Measurements from ENCODE around the gene SBF2. TPM values are rescaled to one million over a fixed set of nuclear protein-coding genes. Genes with fewer than 3 reads are reported as not detected.
"Not testable (repeated sequence)": the region's sequence is repeated elsewhere in the genome, so short reads cannot be mapped to it uniquely, and the experiment has no call there.

The SBF2 gene
- total RNA-seq, 2 donors from 2014 or later = 30.5 to 47.0 TPM

GRCh38 chr11:10255388-10256125 lies 38.5 kb downstream of the SBF2 start:
- intact Hi-C loops (cut with DNase I) = no loop called here
- Histone ChIP-seq H3K9ac (ENCODE audit: low read depth in 2 of 2, low read length in 2 of 2) (no peak overlapping the region), H3K27ac (no peak overlapping the region), H3K4me1 (no peaks in the 10 kb centered on the region), H3K9me3 (no peaks in the 10 kb centered on the region), H3K27me3 (no peaks in the 10 kb centered on the region), H3K4me3 (no peak overlapping the region), H3K36me3 (no peaks in the 10 kb centered on the region)
- TF ChIP-seq, protein P1, sequence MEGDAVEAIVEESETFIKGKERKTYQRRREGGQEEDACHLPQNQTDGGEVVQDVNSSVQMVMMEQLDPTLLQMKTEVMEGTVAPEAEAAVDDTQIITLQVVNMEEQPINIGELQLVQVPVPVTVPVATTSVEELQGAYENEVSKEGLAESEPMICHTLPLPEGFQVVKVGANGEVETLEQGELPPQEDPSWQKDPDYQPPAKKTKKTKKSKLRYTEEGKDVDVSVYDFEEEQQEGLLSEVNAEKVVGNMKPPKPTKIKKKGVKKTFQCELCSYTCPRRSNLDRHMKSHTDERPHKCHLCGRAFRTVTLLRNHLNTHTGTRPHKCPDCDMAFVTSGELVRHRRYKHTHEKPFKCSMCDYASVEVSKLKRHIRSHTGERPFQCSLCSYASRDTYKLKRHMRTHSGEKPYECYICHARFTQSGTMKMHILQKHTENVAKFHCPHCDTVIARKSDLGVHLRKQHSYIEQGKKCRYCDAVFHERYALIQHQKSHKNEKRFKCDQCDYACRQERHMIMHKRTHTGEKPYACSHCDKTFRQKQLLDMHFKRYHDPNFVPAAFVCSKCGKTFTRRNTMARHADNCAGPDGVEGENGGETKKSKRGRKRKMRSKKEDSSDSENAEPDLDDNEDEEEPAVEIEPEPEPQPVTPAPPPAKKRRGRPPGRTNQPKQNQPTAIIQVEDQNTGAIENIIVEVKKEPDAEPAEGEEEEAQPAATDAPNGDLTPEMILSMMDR (IDR thresholded peaks at IDR 0.05) = no peak
- DNase-seq = no peak

DNA sequence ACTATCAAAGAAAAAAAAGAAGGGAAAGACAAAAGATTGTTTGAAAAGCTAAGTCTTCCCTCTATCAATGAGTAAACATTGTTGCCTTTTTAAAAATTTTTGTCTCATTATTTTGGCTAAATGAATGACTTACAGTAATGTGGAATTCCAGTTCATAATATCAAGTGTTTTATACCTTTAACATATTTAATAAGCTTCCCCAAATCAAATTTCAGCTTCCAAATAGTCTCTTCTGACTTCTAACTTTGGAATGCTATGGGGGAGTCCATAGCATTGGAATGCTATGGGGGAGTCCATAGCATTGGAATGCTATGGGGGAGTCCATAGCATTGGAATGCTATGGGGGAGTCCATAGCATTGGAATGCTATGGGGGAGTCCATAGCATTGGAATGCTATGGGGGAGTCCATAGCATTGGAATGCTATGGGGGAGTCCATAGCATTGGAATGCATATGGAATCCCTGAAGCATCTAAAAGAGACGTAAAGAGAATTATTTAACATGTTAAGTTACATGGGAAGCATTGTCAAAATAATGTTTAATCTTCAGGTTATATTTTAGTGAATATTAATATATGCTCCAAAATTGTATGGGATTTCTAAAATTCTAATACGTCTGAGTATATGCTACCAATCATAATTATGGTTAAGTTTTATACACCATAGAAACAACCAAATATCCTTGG lies 44.4 kb downstream of the SBF2 start:
- DNase-seq; H3K27ac ChIP-seq; H3K9me3 ChIP-seq; H3K27me3 ChIP-seq; H3K4me3 ChIP-seq; H3K4me1 ChIP-seq; H3K36me3 ChIP-seq; intact Hi-C loops (cut with DNase I); H3K9ac ChIP-seq (ENCODE audit: low read depth in 2 of 2, low read length in 2 of 2): not testable (repeated sequence)

DNA sequence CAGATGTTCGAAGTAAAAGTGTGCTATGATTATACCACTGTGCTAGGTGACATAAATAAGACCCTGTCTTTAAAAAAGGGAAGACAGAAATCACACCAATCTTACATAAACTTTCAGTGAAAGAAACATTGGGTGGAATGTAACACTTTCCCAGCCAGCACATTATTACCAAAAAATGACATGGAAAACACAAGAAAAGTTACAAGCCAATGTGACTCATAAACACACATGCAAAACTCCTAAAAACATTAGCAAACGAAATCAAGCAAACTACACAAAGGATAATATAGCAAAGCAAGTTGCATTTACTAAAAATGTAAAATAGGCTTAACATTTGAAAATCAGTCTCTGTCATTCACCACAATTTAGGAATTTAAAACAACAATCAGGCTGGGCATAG lies 47.0 kb downstream of the SBF2 start:
- Histone ChIP-seq H3K27ac (no peak overlapping the region), H3K36me3 (no peaks in the 10 kb centered on the region), H3K4me3 (no peak overlapping the region), H3K4me1 (no peaks in the 10 kb centered on the region), H3K27me3 (no peaks in the 10 kb centered on the region), H3K9ac (ENCODE audit: low read depth in 2 of 2, low read length in 2 of 2) (no peak overlapping the region), H3K9me3 (no peaks in the 10 kb centered on the region)
- no peak for DNase-seq
- TF ChIP-seq, protein P1 (IDR thresholded peaks at IDR 0.05) = no peak
- intact Hi-C loops (cut with DNase I) = no loop called here

- Histone ChIP-seq H3K4me1 (no peaks in the 10 kb centered on the region), H3K27ac (no peak overlapping the region), H3K9ac (ENCODE audit: low read depth in 2 of 2, low read length in 2 of 2) (no peak overlapping the region), H3K4me3 (no peak overlapping the region), H3K9me3 (no peaks in the 10 kb centered on the region), H3K36me3 (no peaks in the 10 kb centered on the region), H3K27me3 (no peaks in the 10 kb centered on the region)
- intact Hi-C loops (cut with DNase I) = no loop called here
- DNase-seq = no peak
- TF ChIP-seq, protein P1 (IDR thresholded peaks at IDR 0.05) = no peak
These were observed 50.0 kb downstream of the SBF2 start for GRCh38 chr11:10243896-10244575.

DNA sequence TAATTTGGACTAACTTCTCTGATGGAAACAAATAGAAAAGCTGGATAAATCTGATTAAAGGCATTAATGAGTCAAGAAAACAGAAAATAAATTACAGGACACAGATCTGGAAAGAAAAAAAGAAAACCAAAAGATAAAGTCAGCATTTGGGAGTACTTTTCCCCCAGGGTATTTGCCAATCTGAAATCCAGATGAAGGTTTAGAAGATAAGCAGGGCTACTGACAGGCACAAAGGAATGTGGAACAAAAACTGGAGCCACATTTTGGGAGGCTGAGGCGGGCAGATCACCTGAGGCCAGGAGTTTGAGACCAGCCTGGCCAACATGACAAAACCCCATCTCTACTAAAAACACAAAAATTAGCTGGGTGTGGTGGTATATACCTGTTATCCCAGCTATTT lies 57.2 kb downstream of the SBF2 start:
- Histone ChIP-seq H3K4me1 (no peaks in the 10 kb centered on the region), H3K9ac (ENCODE audit: low read depth in 2 of 2, low read length in 2 of 2) (no peak overlapping the region), H3K9me3 (no peaks in the 10 kb centered on the region), H3K4me3 (no peak overlapping the region), H3K27me3 (no peaks in the 10 kb centered on the region), H3K36me3 (no peaks in the 10 kb centered on the region), H3K27ac (no peak overlapping the region)
- intact Hi-C loops (cut with DNase I) = no loop called here
- no peak for DNase-seq
- TF ChIP-seq, protein P1 (IDR thresholded peaks at IDR 0.05) = no peak

Measured in colonic mucosa (tissue), 4 donors.